ENCODE measurements around the gene LHFPL3. TPM values are rescaled to one million over a fixed set of nuclear protein-coding genes. Genes with fewer than 3 reads are reported as not detected.

LHFPL3 gene
- polyA plus RNA-seq, 2 of the 4 experiments (the other 2 are of a cell fraction) = not detected

DNA sequence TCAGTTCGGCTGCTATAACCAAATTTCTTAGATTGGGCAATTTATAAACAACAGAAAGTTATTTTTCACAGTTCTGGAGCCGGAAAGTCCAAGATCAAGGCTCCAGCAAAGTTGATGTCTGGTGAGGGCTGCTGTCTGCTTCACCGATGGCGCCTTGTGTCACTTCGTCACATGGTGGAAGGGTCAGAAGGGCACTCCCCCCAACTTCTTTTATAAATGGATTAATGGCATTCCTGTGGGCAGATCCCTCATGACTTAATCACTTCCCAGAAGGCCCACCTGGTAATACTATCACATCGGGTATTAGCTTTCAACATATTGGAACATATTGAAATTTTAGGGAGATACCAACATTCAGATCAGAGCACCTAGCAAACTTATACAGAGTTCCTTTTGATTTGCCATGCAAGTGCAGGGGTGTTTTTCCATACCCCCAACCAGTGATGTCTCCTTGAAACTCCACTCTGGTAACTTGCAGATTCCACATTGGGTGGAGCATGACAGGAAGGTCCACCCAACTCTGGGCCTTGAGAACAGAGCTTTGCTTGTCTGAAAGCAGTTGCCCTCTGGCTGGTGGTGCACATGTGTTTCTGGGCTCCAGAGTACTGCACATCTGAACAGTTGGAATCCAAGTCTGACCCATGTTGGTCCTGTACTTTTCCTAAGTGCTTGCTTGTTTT, 600.5 kb downstream of the LHFPL3 start:
- WGBS (ENCODE audit: missing lambda C conversion rate) = 83% methylated on average over 6 of the region's 6 CpGs
- Histone ChIP-seq H3K4me1 (no peaks in the 10 kb centered on the region), H3K9me3 (no peaks in the 10 kb centered on the region), H3K4me2 (no peak overlapping the region), H3K4me3 (no peak overlapping the region), H3K27ac (no peak overlapping the region)
- no peak for TF ChIP-seq RNF2 (IDR thresholded peaks at IDR 0.05; ENCODE audit: borderline replicate concordance, low read depth)
- no peak for TF ChIP-seq MAZ (IDR thresholded peaks at IDR 0.05; ENCODE audit: borderline replicate concordance, low read depth, low read length)
- no peak for TF ChIP-seq SREBF2 (IDR thresholded peaks at IDR 0.05)
- TF ChIP-seq TFCP2L1 (CRISPR knock-in tag; IDR thresholded peaks at IDR 0.05) = no peak
- no peak for TF ChIP-seq POLR2AphosphoS2 (conservative IDR thresholded peaks at IDR 0.05; ENCODE audit: low read length)
- no peak for TF ChIP-seq FOXS1 (CRISPR knock-in tag; IDR thresholded peaks at IDR 0.05)
- no peak for TF ChIP-seq NPAS2 (CRISPR knock-in tag; IDR thresholded peaks at IDR 0.05; ENCODE audit: borderline replicate concordance)
- no peak for TF ChIP-seq ZNF302 (CRISPR knock-in tag; IDR thresholded peaks at IDR 0.05)
- no peak for TF ChIP-seq HDAC2 (IDR thresholded peaks at IDR 0.05)
- no peak for TF ChIP-seq ZSCAN20 (CRISPR knock-in tag; IDR thresholded peaks at IDR 0.05)
- TF ChIP-seq CBX8 (IDR thresholded peaks at IDR 0.05) = no peak
- no peak for TF ChIP-seq KDM5A (IDR thresholded peaks at IDR 0.05)
- TF ChIP-seq, protein P1, sequence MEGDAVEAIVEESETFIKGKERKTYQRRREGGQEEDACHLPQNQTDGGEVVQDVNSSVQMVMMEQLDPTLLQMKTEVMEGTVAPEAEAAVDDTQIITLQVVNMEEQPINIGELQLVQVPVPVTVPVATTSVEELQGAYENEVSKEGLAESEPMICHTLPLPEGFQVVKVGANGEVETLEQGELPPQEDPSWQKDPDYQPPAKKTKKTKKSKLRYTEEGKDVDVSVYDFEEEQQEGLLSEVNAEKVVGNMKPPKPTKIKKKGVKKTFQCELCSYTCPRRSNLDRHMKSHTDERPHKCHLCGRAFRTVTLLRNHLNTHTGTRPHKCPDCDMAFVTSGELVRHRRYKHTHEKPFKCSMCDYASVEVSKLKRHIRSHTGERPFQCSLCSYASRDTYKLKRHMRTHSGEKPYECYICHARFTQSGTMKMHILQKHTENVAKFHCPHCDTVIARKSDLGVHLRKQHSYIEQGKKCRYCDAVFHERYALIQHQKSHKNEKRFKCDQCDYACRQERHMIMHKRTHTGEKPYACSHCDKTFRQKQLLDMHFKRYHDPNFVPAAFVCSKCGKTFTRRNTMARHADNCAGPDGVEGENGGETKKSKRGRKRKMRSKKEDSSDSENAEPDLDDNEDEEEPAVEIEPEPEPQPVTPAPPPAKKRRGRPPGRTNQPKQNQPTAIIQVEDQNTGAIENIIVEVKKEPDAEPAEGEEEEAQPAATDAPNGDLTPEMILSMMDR (IDR thresholded peaks at IDR 0.05) = no peak
- TF ChIP-seq CBX2 (IDR thresholded peaks at IDR 0.05; ENCODE audit: borderline replicate concordance, low read depth) = no peak
- no peak for TF ChIP-seq RCOR1 (IDR thresholded peaks at IDR 0.05; ENCODE audit: low read depth, low read length)
- TF ChIP-seq MAFK (IDR thresholded peaks at IDR 0.05; ENCODE audit: partially characterized antibody) = no peak
- no peak for TF ChIP-seq PHF8 (IDR thresholded peaks at IDR 0.05; ENCODE audit: borderline replicate concordance, low read depth)
- TF ChIP-seq FOSL2 (IDR thresholded peaks at IDR 0.05) = no peak
- TF ChIP-seq FOSL2 (CRISPR knock-in tag; IDR thresholded peaks at IDR 0.05) = no peak
- TF ChIP-seq SMC3 (IDR thresholded peaks at IDR 0.05) = no peak
- DNase-seq (ENCODE audit: low read depth in 1 of 2, low spot score in 1 of 2) (no peak), ATAC-seq (no peak), FAIRE-seq (no peak)
- ChIA-PET POLR2A (no interaction called here), CTCF (interaction anchor here (0.6 to 3.6 kb wide), 4 partner anchors 10 to 98 kb away, joined by 3 to 31 read pairs (median 16); no protein-coding TSS in a partner anchor)

DNA sequence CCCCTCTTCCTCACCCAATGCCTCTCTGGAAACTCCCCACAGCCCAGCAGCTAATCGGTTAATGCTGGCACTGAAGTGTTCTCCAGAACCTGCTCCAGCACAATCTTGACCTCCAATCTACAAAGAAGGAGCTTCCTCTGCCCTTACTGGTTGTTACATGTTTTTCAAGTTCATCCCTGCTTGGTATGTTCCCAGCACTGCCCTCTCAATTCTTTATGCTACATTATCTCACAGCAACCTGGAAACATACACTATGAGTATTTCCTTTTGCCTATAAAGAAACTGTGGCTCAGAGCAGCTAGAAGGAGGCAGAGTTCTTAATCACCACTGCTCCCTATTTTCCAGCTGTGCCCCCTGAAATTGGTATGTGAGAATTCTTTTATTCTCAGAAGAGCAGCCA, 601.5 kb downstream of the LHFPL3 start:
- CTCF ChIA-PET = interaction anchor here (3.6 kb wide), 1 partner anchor 11 kb away, joined by 23 read pairs; no protein-coding TSS in a partner anchor
- FAIRE-seq = no peak
- no peaks in the 10 kb centered on the region for H3K9me3 ChIP-seq
- no peak for TF ChIP-seq MYC (IDR thresholded peaks at IDR 0.05; ENCODE audit: borderline replicate concordance, low read length)
- no peaks in the 10 kb centered on the region for H3K4me1 ChIP-seq
- ATAC-seq = no peak
- no peak overlapping the region for H3K4me2 ChIP-seq
- POLR2A ChIA-PET = no interaction called here
- H3K4me3 ChIP-seq = no peak overlapping the region
- DNase-seq (ENCODE audit: low read depth in 1 of 2, low spot score in 1 of 2) = no peak
- WGBS (ENCODE audit: missing lambda C conversion rate) = 42% methylated on average over 1 of the region's 1 CpG
- no peak overlapping the region for H3K27ac ChIP-seq

DNA sequence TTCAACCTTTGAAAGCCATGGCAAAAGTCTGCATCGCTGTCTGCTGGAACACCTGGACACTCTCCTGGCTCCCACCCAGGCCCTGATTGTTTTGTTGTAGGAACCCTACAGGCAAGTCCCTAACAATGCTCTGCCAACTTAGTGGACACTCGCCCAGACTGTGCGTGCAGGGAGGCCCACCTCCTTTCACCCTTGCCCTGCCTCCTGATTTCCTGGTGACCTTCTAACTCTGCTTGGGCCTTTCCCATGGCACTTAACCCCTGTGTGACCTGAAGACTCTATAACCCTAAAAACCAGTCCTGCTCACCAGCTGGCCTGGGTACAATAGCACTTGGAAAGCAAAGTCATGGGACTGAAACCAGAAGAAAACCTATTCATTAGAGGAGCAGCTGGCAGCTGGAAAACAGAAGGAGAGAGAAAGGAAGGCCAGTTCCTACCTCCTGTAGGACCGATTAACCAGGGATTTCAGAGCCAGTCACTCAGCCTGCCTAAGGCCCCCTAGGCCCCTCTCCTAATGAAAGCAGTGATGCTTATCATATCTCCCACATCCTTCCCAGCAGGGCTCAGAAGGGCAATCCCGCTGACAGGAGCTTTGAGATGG, 602.9 kb downstream of the LHFPL3 start:
- ChIA-PET POLR2A (no interaction called here), CTCF (interaction anchor here (1.0 to 3.6 kb wide), 2 partner anchors 12 to 16 kb away, joined by 3 to 23 read pairs; no protein-coding TSS in a partner anchor)
- 58% methylated on average over 5 of the region's 5 CpGs for WGBS (ENCODE audit: missing lambda C conversion rate)
- Histone ChIP-seq H3K4me3 (no peak overlapping the region), H3K27ac (no peak overlapping the region), H3K9me3 (no peaks in the 10 kb centered on the region), H3K4me1 (no peaks in the 10 kb centered on the region), H3K4me2 (no peak overlapping the region)
- no peak for TF ChIP-seq EP300 (IDR thresholded peaks at IDR 0.05)
- no peak for TF ChIP-seq HOXB13 (CRISPR knock-in tag; IDR thresholded peaks at IDR 0.05; ENCODE audit: low read depth)
- TF ChIP-seq NPAS2 (CRISPR knock-in tag; IDR thresholded peaks at IDR 0.05; ENCODE audit: borderline replicate concordance) = no peak
- TF ChIP-seq, protein P2, sequence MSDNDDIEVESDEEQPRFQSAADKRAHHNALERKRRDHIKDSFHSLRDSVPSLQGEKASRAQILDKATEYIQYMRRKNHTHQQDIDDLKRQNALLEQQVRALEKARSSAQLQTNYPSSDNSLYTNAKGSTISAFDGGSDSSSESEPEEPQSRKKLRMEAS (IDR thresholded peaks at IDR 0.05) = no peak
- TF ChIP-seq KDM1A (IDR thresholded peaks at IDR 0.05; ENCODE audit: low read depth) = no peak
- no peak for TF ChIP-seq RCOR1 (IDR thresholded peaks at IDR 0.05; ENCODE audit: low read depth, low read length)
- TF ChIP-seq CHD2 (IDR thresholded peaks at IDR 0.05; ENCODE audit: low read length, partially characterized antibody) = no peak
- TF ChIP-seq EHMT2 (IDR thresholded peaks at IDR 0.05; ENCODE audit: low read depth) = no peak
- FAIRE-seq (no peak), DNase-seq (ENCODE audit: low read depth in 1 of 2, low spot score in 1 of 2) (no peak), ATAC-seq (no peak)
